ENCODE results near the gene GRM8.

GRM8 gene

GRCh38 chr7:127251465-127252376, 1.0 kb downstream of the GRM8 start (continued):
- TF ChIP-seq, protein P1, sequence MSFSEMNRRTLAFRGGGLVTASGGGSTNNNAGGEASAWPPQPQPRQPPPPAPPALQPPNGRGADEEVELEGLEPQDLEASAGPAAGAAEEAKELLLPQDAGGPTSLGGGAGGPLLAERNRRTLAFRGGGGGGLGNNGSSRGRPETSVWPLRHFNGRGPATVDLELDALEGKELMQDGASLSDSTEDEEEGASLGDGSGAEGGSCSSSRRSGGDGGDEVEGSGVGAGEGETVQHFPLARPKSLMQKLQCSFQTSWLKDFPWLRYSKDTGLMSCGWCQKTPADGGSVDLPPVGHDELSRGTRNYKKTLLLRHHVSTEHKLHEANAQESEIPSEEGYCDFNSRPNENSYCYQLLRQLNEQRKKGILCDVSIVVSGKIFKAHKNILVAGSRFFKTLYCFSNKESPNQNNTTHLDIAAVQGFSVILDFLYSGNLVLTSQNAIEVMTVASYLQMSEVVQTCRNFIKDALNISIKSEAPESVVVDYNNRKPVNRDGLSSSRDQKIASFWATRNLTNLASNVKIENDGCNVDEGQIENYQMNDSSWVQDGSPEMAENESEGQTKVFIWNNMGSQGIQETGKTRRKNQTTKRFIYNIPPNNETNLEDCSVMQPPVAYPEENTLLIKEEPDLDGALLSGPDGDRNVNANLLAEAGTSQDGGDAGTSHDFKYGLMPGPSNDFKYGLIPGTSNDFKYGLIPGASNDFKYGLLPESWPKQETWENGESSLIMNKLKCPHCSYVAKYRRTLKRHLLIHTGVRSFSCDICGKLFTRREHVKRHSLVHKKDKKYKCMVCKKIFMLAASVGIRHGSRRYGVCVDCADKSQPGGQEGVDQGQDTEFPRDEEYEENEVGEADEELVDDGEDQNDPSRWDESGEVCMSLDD (tag by site-specific recombination; IDR thresholded peaks at IDR 0.05): peak; percentile 45
- TF ChIP-seq ZNF777 (tag by site-specific recombination; IDR thresholded peaks at IDR 0.05; ENCODE audit: borderline replicate concordance) (0 out of 2 replicates have a peak, but pooled peaks have one; percentile 36), KLF8 (tag by site-specific recombination; IDR thresholded peaks at IDR 0.05) (0 out of 2 replicates have a peak, but pooled peaks have one; percentile 8), KLF10 (tag by site-specific recombination; IDR thresholded peaks at IDR 0.05) (no peak), BCL11B (tag by site-specific recombination; IDR thresholded peaks at IDR 0.05; ENCODE audit: low read depth) (no peak)

GRCh38 chr7:127251036-127251464, 1.7 kb downstream of the GRM8 start:
- Histone ChIP-seq H3K36me3 (ENCODE audit: control insufficient read depth in 2 of 2, insufficient read depth in 1 of 2, low read length in 2 of 2) (no peaks in the 10 kb centered on the region), H3K9me3 (ENCODE audit: control insufficient read depth, insufficient read depth, low read depth, low read length) (no peaks in the 10 kb centered on the region), H3K4me3 (ENCODE audit: low read depth, low read length) (peak overlapping the region; percentile 67), H3K27ac (ENCODE audit: extremely low read depth, low read depth, low read length) (no peak overlapping the region), H3K4me1 (ENCODE audit: control insufficient read depth, insufficient read depth, low read length) (no peaks in the 10 kb centered on the region)
- ChIA-PET POLR2A (no interaction called here), CTCF (interaction anchor here (0.8 to 0.9 kb wide), 2 partner anchors 11 to 959 kb away, joined by 3 to 6 read pairs; no protein-coding TSS in a partner anchor)
- TF ChIP-seq, protein P1 (tag by site-specific recombination; IDR thresholded peaks at IDR 0.05): 0 out of 2 replicates have a peak, but pooled peaks have one; percentile 26
- no peak for TF ChIP-seq ZNF701 (tag by site-specific recombination; IDR thresholded peaks at IDR 0.05)

GRCh38 chr7:127250312-127251035, 2.3 kb downstream of the GRM8 start:
- Histone ChIP-seq H3K27ac (ENCODE audit: extremely low read depth, low read depth, low read length) (no peak overlapping the region), H3K4me3 (ENCODE audit: low read depth, low read length) (no peak overlapping the region), H3K4me1 (ENCODE audit: control insufficient read depth, insufficient read depth, low read length) (no peaks in the 10 kb centered on the region), H3K36me3 (ENCODE audit: control insufficient read depth in 2 of 2, insufficient read depth in 1 of 2, low read length in 2 of 2) (no peaks in the 10 kb centered on the region), H3K9me3 (ENCODE audit: control insufficient read depth, insufficient read depth, low read depth, low read length) (no peaks in the 10 kb centered on the region)
- ChIA-PET POLR2A (no interaction called here), CTCF (interaction anchor here (0.8 to 0.9 kb wide), 3 partner anchors 10 to 959 kb away, joined by 3 to 6 read pairs (median 5); no protein-coding TSS in a partner anchor)
- TF ChIP-seq PRDM6 (tag by site-specific recombination; IDR thresholded peaks at IDR 0.05) (no peak), ZNF654 (tag by site-specific recombination; IDR thresholded peaks at IDR 0.05; ENCODE audit: low read depth) (0 out of 2 replicates have a peak, but pooled peaks have one; percentile 9)
- TF ChIP-seq, protein P2, sequence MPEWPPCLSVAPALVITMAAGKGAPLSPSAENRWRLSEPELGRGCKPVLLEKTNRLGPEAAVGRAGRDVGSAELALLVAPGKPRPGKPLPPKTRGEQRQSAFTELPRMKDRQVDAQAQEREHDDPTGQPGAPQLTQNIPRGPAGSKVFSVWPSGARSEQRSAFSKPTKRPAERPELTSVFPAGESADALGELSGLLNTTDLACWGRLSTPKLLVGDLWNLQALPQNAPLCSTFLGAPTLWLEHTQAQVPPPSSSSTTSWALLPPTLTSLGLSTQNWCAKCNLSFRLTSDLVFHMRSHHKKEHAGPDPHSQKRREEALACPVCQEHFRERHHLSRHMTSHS (tag by site-specific recombination; IDR thresholded peaks at IDR 0.05): no peak
- TF ChIP-seq, protein P3, sequence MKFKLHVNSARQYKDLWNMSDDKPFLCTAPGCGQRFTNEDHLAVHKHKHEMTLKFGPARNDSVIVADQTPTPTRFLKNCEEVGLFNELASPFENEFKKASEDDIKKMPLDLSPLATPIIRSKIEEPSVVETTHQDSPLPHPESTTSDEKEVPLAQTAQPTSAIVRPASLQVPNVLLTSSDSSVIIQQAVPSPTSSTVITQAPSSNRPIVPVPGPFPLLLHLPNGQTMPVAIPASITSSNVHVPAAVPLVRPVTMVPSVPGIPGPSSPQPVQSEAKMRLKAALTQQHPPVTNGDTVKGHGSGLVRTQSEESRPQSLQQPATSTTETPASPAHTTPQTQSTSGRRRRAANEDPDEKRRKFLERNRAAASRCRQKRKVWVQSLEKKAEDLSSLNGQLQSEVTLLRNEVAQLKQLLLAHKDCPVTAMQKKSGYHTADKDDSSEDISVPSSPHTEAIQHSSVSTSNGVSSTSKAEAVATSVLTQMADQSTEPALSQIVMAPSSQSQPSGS (tag by site-specific recombination; IDR thresholded peaks at IDR 0.05; ENCODE audit: low read depth): no peak
